ENCODE measurements around the gene UBA1. TPM values are rescaled to one million over a fixed set of nuclear protein-coding genes. Genes with fewer than 3 reads are reported as not detected.

The UBA1 gene
- total and polyA plus RNA-seq, 2 donors (not counting 3 experiments of a cell fraction or from before 2014, with no cell fraction given), result 237 to 297 TPM

DNA sequence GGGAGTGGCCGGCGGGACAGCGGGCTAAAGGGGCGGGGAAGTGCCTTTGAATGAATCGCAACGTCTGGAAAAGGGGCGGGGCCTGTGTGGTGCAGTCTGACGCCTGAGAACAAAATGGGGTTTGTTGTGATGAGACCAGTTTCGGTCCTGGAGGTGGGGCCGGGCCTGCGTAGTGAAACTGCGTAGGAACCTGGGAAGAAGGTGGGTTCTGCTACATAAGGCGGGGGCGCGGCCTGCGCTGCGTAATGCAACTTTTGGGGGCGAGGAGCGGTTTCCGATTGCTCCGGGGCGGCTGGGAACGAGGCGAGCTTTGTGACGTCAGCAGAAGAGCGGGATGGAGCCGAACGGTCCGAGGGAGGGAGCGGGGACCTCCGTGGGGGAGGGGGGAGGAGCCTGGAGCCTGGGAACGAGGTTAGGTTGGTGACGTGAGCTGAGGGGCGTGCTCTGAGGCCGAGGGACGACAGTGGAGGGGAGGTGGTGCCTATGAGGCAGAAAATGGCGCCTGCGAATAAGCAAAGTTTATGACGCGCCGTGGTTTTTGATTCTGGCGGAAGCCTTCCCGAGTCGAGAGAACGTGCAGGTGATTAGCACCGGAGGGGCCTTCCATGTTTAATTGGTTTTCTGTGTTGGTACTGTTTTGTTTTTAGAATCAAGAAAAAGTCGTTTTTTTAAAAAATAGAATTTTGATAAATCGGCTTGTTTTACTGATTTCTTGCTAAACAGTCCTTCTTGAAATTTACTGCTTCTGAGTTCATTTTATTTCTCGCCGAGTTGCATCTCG is 39.9 kb downstream of the UBA1 start:
- CTCF ChIA-PET, result interaction anchor here (1.0 to 1.7 kb wide), 3 partner anchors 79 to 290 kb away, joined by 4 to 15 read pairs (median 5); no protein-coding TSS in a partner anchor
- peaks cover 3% of the 10 kb centered on the region for H3K4me1 ChIP-seq (ENCODE audit: control insufficient read depth, extremely low read depth, insufficient read depth, low read length)
- peak overlapping the region; percentile 99 for H3K9ac ChIP-seq (replicated peaks; ENCODE audit: extremely low read depth, insufficient read depth, low read length)
- POLR2A ChIA-PET, result interaction anchor here (0.6 to 1.7 kb wide), 3 partner anchors 12 to 64 kb away, joined by 3 to 10 read pairs (median 3); partner anchors contain the start of gene CDK16
- no peaks in the 10 kb centered on the region for H3K9me1 ChIP-seq (replicated peaks; ENCODE audit: control insufficient read depth, extremely low read depth, insufficient read depth, low read length)
- peaks cover 8% of the 10 kb centered on the region for H3K79me2 ChIP-seq (ENCODE audit: control insufficient read depth, insufficient read depth, low read length)
- no peaks in the 10 kb centered on the region for H3K27me3 ChIP-seq (ENCODE audit: control insufficient read depth in 2 of 2, insufficient read depth in 2 of 2, low read length in 2 of 2)
- no peaks in the 10 kb centered on the region for H3K9me3 ChIP-seq (replicated peaks; ENCODE audit: control insufficient read depth, insufficient read depth, low read length)
- H3K36me3 ChIP-seq (ENCODE audit: control insufficient read depth in 2 of 2, extremely low read depth in 1 of 2, insufficient read depth in 2 of 2, low read length in 2 of 2), result peaks cover 0 to 4% of the 10 kb centered on the region in 2 experiments
- TF ChIP-seq POLR2A (IDR thresholded peaks at IDR 0.05; ENCODE audit: low read depth, low read length) (peak; percentile 56), GATA2 (IDR thresholded peaks at IDR 0.05; ENCODE audit: insufficient read depth, insufficient read length, low read depth, low read length) (no peak)
- peak; percentile 95 for FAIRE-seq
- peak overlapping the region; percentile 42 to 96 (median 74) for H3K4me3 ChIP-seq (replicated peaks in 1 of 3; ENCODE audit: insufficient read depth in 1 of 3, low read depth in 1 of 3, low read length in 3 of 3)
- H2AFZ ChIP-seq (ENCODE audit: low read depth, low read length), result peak overlapping the region; percentile 75
- dilution Hi-C loops (cut with MboI; ENCODE audit: extremely low pct_ligation_motif_present, low sequenced_read_pairs), result no loop called here
- H3K27ac ChIP-seq (ENCODE audit: insufficient read depth, low read depth, low read length), result peak overlapping the region; percentile 95
- BruUV-seq (replicated peaks), result no TSS peak
- H4K20me1 ChIP-seq (replicated peaks; ENCODE audit: control insufficient read depth, extremely low read depth, insufficient read depth, low read length), result no peaks in the 10 kb centered on the region
- peak overlapping the region; percentile 72 for H3K4me2 ChIP-seq (ENCODE audit: insufficient read depth, low read length)
- intact Hi-C loops (cut with micrococcal nuclease), result loop anchor here (1.0 to 5.0 kb wide), 3 partner anchors 15 to 149 kb away; partner anchors contain the start of genes CDK16 and UBA1
- peak; percentile 93 for DNase-seq (ENCODE audit: low read depth, low spot score)

- peaks cover 3% of the 10 kb centered on the region for H3K4me1 ChIP-seq (ENCODE audit: control insufficient read depth, extremely low read depth, insufficient read depth, low read length)
- ChIA-PET POLR2A (no interaction called here), CTCF (no interaction called here)
- peak overlapping the region in 2 of 3 experiments; percentile 74 to 96 for H3K4me3 ChIP-seq (replicated peaks in 1 of 3; ENCODE audit: insufficient read depth in 1 of 3, low read depth in 1 of 3, low read length in 3 of 3)
- dilution Hi-C loops (cut with MboI; ENCODE audit: extremely low pct_ligation_motif_present, low sequenced_read_pairs) (no loop called here), intact Hi-C loops (cut with micrococcal nuclease) (loop anchor here (5.0 kb wide), 1 partner anchor 148 kb away; no protein-coding TSS in a partner anchor)
- H3K4me2 ChIP-seq (ENCODE audit: insufficient read depth, low read length), result peak overlapping the region; percentile 72
- peak overlapping the region; percentile 99 for H3K9ac ChIP-seq (replicated peaks; ENCODE audit: extremely low read depth, insufficient read depth, low read length)
- H3K27me3 ChIP-seq (ENCODE audit: control insufficient read depth in 2 of 2, insufficient read depth in 2 of 2, low read length in 2 of 2), result no peaks in the 10 kb centered on the region
- no peak overlapping the region for H2AFZ ChIP-seq (ENCODE audit: low read depth, low read length)
- H4K20me1 ChIP-seq (replicated peaks; ENCODE audit: control insufficient read depth, extremely low read depth, insufficient read depth, low read length), result no peaks in the 10 kb centered on the region
- no peaks in the 10 kb centered on the region for H3K36me3 ChIP-seq (ENCODE audit: control insufficient read depth in 2 of 2, extremely low read depth in 1 of 2, insufficient read depth in 2 of 2, low read length in 2 of 2)
- no TSS peak for BruUV-seq (replicated peaks)
- no peaks in the 10 kb centered on the region for H3K9me1 ChIP-seq (replicated peaks; ENCODE audit: control insufficient read depth, extremely low read depth, insufficient read depth, low read length)
- peaks cover 8% of the 10 kb centered on the region for H3K79me2 ChIP-seq (ENCODE audit: control insufficient read depth, insufficient read depth, low read length)
- no peaks in the 10 kb centered on the region for H3K9me3 ChIP-seq (replicated peaks; ENCODE audit: control insufficient read depth, insufficient read depth, low read length)
- peak overlapping the region; percentile 95 for H3K27ac ChIP-seq (ENCODE audit: insufficient read depth, low read depth, low read length)
- FAIRE-seq (no peak), DNase-seq (ENCODE audit: low read depth, low spot score) (no peak)
- no peak for TF ChIP-seq MYC (IDR thresholded peaks at IDR 0.05; ENCODE audit: low read depth, low read length)
- TF ChIP-seq MAX (IDR thresholded peaks at IDR 0.05; ENCODE audit: insufficient read depth, insufficient read length), result no peak
- TF ChIP-seq POLR2A (IDR thresholded peaks at IDR 0.05; ENCODE audit: low read depth, low read length), result no peak
- TF ChIP-seq FOS (IDR thresholded peaks at IDR 0.05; ENCODE audit: borderline replicate concordance, insufficient read depth, low read length), result no peak
- no peak for TF ChIP-seq GATA2 (IDR thresholded peaks at IDR 0.05; ENCODE audit: insufficient read depth, insufficient read length, low read depth, low read length)
- TF ChIP-seq EZH2 (IDR thresholded peaks at IDR 0.05; ENCODE audit: borderline replicate concordance, low read depth, low read length, severe bottlenecking), result no peak
- TF ChIP-seq, protein P1, sequence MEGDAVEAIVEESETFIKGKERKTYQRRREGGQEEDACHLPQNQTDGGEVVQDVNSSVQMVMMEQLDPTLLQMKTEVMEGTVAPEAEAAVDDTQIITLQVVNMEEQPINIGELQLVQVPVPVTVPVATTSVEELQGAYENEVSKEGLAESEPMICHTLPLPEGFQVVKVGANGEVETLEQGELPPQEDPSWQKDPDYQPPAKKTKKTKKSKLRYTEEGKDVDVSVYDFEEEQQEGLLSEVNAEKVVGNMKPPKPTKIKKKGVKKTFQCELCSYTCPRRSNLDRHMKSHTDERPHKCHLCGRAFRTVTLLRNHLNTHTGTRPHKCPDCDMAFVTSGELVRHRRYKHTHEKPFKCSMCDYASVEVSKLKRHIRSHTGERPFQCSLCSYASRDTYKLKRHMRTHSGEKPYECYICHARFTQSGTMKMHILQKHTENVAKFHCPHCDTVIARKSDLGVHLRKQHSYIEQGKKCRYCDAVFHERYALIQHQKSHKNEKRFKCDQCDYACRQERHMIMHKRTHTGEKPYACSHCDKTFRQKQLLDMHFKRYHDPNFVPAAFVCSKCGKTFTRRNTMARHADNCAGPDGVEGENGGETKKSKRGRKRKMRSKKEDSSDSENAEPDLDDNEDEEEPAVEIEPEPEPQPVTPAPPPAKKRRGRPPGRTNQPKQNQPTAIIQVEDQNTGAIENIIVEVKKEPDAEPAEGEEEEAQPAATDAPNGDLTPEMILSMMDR (IDR thresholded peaks at IDR 0.05; ENCODE audit: extremely low read depth in 1 of 2, insufficient read depth in 1 of 2, low read depth in 1 of 2, low read length in 2 of 2), result no peak
- TF ChIP-seq POLR2AphosphoS5 (IDR thresholded peaks at IDR 0.05; ENCODE audit: insufficient read depth, low read depth, low read length), result no peak
- no peak for TF ChIP-seq JUN (IDR thresholded peaks at IDR 0.05; ENCODE audit: borderline replicate concordance, insufficient read depth, insufficient read length, low read depth)
Observed at GRCh38 chrX:47234583-47234982, 41.0 kb downstream of the UBA1 start.

Measured in endothelial cell of umbilical vein (primary cell).